NCI-H2107 (cell line): Measurements from ENCODE around the gene CCNY.
"Not testable (repeated sequence)": the region's sequence is repeated elsewhere in the genome, so short reads cannot be mapped to it uniquely, and the experiment has no call there.

Experiments
- DNase-seq: peaks from one replicate; lab custom pipeline; 2025; lab: John Stamatoyannopoulos, UW

CCNY gene

GRCh38 chr10:35518187-35518586, 181.9 kb downstream of the CCNY start:
- not testable (repeated sequence) for DNase-seq

- no peak for DNase-seq
Observed at GRCh38 chr10:35520996-35521395, 184.7 kb downstream of the CCNY start.

- no peak for DNase-seq
Observed at GRCh38 chr10:35523670-35524225, 187.4 kb downstream of the CCNY start.

- no peak for DNase-seq
Observed at GRCh38 chr10:35526746-35527145, 190.4 kb downstream of the CCNY start.

GRCh38 chr10:35532141-35532540, 195.8 kb downstream of the CCNY start:
- DNase-seq, result no peak

GRCh38 chr10:35533565-35533964, 197.3 kb downstream of the CCNY start:
- no peak for DNase-seq

- no peak for DNase-seq
Observed at GRCh38 chr10:35535136-35535535, 198.8 kb downstream of the CCNY start.

- DNase-seq, result no peak
Observed at GRCh38 chr10:35536789-35537188, 200.5 kb downstream of the CCNY start.

GRCh38 chr10:35537925-35538324, 201.6 kb downstream of the CCNY start:
- DNase-seq, result not testable (repeated sequence)

- no peak for DNase-seq
Observed at GRCh38 chr10:35540296-35541164, 204.2 kb downstream of the CCNY start.

GRCh38 chr10:35541720-35542119, 205.4 kb downstream of the CCNY start:
- DNase-seq, result no peak

- DNase-seq, result no peak
Observed at GRCh38 chr10:35542303-35542702, 206.0 kb downstream of the CCNY start.

- no peak for DNase-seq
Observed at GRCh38 chr10:35545079-35545657, 208.9 kb downstream of the CCNY start.

GRCh38 chr10:35545878-35546590, 209.7 kb downstream of the CCNY start:
- no peak for DNase-seq

GRCh38 chr10:35546824-35547225, 210.5 kb downstream of the CCNY start:
- DNase-seq, result no peak

- DNase-seq, result no peak
Observed at GRCh38 chr10:35552650-35553342, 216.5 kb downstream of the CCNY start.

- no peak for DNase-seq
Observed at GRCh38 chr10:35554036-35554435, 217.7 kb downstream of the CCNY start.

- DNase-seq, result no peak
Observed at GRCh38 chr10:35554461-35555056, 218.2 kb downstream of the CCNY start.

- no peak for DNase-seq
Observed at GRCh38 chr10:35555962-35556930, 219.9 kb downstream of the CCNY start.

GRCh38 chr10:35558276-35558675, 222.0 kb downstream of the CCNY start:
- DNase-seq, result no peak
